Inflammatory macrophage treated with lipopolysaccharide for 1 hour (primary cell): ENCODE results near the gene CEACAM5.

Experiments
- DNase-seq, 2 donors: peaks; one replicate each; pipeline ENCODE4 v3.0.0-alpha.2; 2020 to 2022

Gene CEACAM5

GRCh38 chr19:41708481-41708880, at the start of gene CEACAM5:
TSS of gene CEACAM5 (plus strand) at chr19:41708626. CDS start at chr19:41708732, 106 bp downstream.
- no peak for DNase-seq

DNA sequence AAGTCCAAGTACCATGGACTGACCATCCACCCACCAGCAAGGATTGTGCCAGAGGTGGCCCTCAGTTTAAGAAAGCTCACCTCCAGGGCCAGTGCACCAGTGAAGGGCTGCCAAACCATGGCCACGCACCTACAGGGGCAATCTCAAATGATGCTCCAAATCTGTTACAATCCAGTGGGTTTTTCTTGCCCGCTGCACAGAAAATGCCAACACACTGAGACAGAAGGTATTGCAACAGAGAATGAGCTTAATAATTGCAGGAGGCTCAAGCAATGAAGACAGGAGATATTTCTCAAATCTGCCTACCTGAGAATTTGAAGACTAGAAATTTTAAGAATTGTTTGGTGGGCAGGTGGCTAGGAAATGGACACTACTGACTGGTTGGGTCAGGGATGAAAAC, 42.4 kb upstream of the CEACAM5 start:
- no peak for DNase-seq

GRCh38 chr19:41668315-41668714, 40.1 kb upstream of the CEACAM5 start:
- DNase-seq: no peak

GRCh38 chr19:41670755-41671154, 37.7 kb upstream of the CEACAM5 start:
- DNase-seq: no peak

DNA sequence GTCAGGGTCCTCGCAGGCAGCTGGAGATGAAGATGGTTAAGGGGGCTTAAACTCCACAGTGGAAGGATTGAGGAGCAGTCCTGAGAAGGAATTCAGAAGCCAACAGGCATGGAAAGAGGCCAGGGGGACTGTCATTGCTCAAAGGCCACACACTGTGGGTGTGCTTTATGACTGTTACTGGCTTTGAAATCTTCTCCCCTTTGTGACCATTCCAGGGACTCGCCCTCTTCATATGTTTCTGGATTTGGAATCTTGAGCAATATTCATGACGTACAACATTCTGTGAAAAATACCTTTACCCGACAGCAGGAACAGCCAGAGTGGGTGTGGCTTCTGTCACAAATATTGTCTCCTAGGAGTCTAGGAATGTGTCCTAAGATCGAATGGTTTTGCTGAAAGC, 36.9 kb upstream of the CEACAM5 start:
- no peak for DNase-seq

DNA sequence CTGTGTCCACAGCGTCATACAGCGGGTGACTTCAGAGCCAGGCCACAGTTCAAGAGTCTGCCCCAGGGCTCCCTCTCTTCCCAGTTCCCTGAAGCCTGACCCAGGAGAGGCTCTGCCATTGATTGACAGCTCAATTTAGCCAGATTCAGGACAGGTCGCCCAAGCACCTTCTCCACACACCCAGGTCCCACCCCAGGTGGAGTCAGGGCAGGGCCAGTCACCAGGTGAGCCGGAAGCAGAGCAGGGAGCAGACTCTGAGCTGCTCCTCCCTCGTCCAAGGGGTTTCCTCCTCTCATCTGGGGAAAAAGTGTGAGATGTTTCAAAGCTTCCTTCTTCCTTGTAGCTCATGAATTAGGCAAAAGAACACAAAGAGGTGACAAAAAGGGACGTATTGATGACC, 26.0 kb upstream of the CEACAM5 start:
- DNase-seq: no peak

GRCh38 chr19:41687419-41687818, 21.0 kb upstream of the CEACAM5 start:
- no peak for DNase-seq

DNA sequence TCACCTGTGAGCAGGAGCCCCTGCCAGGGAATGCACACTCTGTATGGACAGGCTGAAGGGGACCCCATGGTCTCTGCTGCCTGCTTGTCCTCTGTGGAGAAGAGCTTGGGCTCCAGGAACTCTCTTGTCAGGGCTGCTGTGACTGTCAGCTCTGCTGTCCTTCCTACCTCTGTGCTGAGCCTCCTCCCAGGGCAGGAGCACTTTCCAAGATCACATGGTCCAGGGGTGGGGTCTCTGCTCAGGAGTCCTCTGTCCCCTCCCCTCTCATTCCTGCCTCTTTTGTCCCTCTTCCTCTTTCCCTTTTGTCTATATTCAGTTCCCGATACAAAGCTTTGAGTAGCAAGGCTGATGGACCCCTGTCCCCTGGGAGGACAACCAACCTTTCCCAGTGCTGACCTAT, 20.3 kb upstream of the CEACAM5 start, which contains the start of gene CEACAM7:
CEACAM7 (minus strand) TSS at position 173 of the 400 bp plus-strand sequence; CDS start at position 68, 105 bp downstream.
- DNase-seq: no peak

DNA sequence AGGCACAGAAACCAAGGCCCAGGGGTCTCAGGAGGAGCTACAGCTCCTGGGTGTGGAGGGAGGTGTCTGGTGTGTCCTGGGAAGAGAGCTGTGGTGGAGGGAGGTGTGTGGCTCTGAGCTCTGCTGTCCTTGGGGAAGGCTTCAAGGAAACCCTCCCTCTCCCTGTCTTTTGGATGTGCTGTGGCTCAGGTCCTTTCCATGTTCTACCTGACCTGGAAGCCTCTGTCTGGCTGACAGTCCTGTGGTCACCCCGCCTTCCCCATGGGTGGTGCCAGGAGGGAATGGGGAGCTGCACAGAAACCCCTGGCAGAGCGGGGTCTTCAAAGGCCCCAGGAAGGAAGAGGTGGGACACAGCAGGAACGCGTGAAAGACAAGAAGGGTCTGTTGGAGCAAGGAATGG, 19.7 kb upstream of the CEACAM5 start:
- no peak for DNase-seq

DNA sequence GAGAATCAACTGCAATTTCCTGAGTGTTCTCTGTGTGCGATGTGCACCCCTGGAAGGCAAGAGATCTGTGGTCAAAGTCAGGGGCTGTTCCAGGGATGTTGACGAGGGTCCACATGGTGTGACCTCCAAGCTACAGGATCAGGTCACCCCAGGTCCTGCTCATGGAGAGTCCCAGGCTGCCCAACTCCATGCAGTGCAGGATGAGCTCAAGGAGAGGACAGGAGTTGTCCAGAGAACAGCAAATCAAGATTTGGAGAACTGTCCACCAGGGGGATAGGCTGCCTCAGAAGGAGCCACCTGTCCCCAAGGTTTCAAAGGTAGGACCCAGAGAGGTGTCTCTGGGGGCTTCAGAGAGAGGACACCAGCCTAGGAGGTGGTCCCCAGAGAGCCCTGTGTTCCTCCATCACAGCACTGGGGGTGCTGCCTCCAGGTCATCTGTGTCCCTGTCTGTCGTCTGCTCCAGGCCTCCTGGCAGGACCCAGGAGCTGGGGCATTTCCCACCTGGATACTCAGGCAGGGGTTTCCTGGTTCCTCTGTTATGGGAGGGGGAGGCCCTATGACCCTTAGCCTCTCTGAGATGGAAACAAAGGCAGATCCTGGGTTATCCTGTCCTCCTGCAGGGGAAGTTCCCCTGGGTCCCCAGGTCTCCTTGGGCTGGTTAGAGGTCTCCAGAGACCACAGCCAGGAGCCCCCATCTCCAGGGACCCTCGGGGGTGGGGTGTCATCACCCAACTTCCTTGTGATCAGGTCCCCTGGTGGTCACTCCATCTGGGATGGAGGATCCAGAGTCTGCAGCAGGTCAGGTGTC, 18.2 kb upstream of the CEACAM5 start:
- DNase-seq: no peak

DNA sequence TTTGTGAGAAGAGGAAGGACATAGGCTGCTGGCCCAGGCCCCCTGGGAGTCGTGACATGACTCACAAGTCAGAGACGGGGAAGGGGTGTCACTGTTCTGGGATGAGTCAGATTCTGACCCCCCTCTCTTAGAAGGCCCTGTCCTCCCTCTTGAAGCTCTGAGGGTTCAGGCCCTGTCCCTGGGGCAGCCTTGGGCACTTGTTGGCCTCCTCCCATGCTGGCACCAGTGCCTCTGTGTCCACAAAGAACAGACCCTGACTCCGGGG, 17.7 kb upstream of the CEACAM5 start:
- DNase-seq: no peak

- DNase-seq: peak in 1 of 2 donors; percentile 61
These were observed 17.0 kb upstream of the CEACAM5 start for GRCh38 chr19:41691268-41691970.

DNA sequence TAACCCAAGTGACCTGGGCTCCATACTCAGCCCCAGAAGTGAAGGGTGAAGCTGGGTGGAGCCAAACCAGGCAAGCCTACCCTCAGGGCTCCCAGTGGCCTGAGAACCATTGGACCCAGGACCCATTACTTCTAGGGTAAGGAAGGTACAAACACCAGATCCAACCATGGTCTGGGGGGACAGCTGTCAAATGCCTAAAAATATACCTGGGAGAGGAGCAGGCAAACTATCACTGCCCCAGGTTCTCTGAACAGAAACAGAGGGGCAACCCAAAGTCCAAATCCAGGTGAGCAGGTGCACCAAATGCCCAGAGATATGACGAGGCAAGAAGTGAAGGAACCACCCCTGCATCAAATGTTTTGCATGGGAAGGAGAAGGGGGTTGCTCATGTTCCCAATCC, 14.2 kb upstream of the CEACAM5 start:
- DNase-seq: no peak

DNA sequence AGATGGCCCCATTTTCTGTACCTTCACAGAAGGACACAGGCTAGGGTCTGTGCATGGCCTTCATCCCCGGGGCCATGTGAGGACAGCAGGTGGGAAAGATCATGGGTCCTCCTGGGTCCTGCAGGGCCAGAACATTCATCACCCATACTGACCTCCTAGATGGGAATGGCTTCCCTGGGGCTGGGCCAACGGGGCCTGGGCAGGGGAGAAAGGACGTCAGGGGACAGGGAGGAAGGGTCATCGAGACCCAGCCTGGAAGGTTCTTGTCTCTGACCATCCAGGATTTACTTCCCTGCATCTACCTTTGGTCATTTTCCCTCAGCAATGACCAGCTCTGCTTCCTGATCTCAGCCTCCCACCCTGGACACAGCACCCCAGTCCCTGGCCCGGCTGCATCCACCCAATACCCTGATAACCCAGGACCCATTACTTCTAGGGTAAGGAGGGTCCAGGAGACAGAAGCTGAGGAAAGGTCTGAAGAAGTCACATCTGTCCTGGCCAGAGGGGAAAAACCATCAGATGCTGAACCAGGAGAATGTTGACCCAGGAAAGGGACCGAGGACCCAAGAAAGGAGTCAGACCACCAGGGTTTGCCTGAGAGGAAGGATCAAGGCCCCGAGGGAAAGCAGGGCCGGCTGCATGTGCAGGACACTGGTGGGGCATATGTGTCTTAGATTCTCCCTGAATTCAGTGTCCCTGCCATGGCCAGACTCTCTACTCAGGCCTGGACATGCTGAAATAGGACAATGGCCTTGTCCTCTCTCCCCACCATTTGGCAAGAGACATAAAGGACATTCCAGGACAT, 13.4 kb upstream of the CEACAM5 start:
- DNase-seq: no peak

DNA sequence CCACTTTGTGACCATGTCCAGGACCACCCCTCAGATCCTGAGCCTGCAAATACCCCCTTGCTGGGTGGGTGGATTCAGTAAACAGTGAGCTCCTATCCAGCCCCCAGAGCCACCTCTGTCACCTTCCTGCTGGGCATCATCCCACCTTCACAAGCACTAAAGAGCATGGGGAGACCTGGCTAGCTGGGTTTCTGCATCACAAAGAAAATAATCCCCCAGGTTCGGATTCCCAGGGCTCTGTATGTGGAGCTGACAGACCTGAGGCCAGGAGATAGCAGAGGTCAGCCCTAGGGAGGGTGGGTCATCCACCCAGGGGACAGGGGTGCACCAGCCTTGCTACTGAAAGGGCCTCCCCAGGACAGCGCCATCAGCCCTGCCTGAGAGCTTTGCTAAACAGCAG, 12.7 kb upstream of the CEACAM5 start:
- no peak for DNase-seq

DNA sequence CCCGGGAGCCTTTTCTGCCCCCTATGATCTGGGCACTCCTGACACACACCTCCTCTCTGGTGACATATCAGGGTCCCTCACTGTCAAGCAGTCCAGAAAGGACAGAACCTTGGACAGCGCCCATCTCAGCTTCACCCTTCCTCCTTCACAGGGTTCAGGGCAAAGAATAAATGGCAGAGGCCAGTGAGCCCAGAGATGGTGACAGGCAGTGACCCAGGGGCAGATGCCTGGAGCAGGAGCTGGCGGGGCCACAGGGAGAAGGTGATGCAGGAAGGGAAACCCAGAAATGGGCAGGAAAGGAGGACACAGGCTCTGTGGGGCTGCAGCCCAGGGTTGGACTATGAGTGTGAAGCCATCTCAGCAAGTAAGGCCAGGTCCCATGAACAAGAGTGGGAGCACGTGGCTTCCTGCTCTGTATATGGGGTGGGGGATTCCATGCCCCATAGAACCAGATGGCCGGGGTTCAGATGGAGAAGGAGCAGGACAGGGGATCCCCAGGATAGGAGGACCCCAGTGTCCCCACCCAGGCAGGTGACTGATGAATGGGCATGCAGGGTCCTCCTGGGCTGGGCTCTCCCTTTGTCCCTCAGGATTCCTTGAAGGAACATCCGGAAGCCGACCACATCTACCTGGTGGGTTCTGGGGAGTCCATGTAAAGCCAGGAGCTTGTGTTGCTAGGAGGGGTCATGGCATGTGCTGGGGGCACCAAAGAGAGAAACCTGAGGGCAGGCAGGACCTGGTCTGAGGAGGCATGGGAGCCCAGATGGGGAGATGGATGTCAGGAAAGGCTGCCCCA, 11.8 kb upstream of the CEACAM5 start:
- peak in 1 of 2 donors; percentile 29 for DNase-seq

DNA sequence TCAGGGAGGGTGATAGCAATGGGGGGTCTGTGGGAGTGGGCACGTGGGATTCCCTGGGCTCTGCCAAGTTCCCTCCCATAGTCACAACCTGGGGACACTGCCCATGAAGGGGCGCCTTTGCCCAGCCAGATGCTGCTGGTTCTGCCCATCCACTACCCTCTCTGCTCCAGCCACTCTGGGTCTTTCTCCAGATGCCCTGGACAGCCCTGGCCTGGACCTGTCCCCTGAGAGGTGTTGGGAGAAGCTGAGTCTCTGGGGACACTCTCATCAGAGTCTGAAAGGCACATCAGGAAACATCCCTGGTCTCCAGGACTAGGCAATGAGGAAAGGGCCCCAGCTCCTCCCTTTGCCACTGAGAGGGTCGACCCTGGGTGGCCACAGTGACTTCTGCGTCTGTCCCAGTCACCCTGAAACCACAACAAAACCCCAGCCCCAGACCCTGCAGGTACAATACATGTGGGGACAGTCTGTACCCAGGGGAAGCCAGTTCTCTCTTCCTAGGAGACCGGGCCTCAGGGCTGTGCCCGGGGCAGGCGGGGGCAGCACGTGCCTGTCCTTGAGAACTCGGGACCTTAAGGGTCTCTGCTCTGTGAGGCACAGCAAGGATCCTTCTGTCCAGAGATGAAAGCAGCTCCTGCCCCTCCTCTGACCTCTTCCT, 11.1 kb upstream of the CEACAM5 start:
- no peak for DNase-seq

DNA sequence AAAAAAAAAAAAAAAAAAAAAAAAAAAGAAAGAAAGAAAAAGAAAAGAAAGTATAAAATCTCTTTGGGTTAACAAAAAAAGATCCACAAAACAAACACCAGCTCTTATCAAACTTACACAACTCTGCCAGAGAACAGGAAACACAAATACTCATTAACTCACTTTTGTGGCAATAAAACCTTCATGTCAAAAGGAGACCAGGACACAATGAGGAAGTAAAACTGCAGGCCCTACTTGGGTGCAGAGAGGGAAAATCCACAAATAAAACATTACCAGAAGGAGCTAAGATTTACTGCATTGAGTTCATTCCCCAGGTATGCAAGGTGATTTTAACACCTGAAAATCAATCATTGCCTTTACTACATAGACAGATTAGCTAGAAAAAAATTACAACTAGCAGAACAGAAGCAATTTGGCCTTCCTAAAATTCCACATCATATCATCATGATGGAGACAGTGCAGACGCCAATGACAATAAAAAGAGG, 9.6 kb upstream of the CEACAM5 start:
- DNase-seq: peak; percentile 32 to 34

DNA sequence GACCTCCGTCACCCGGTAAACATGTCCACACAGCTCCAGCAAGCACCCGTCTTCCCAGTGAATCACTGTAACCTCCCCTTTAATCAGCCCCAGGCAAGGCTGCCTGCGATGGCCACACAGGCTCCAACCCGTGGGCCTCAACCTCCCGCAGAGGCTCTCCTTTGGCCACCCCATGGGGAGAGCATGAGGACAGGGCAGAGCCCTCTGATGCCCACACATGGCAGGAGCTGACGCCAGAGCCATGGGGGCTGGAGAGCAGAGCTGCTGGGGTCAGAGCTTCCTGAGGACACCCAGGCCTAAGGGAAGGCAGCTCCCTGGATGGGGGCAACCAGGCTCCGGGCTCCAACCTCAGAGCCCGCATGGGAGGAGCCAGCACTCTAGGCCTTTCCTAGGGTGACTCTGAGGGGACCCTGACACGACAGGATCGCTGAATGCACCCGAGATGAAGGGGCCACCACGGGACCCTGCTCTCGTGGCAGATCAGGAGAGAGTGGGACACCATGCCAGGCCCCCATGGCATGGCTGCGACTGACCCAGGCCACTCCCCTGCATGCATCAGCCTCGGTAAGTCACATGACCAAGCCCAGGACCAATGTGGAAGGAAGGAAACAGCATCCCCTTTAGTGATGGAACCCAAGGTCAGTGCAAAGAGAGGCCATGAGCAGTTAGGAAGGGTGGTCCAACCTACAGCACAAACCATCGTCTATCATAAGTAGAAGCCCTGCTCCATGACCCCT, 9.0 kb upstream of the CEACAM5 start:
- DNase-seq: no peak

DNA sequence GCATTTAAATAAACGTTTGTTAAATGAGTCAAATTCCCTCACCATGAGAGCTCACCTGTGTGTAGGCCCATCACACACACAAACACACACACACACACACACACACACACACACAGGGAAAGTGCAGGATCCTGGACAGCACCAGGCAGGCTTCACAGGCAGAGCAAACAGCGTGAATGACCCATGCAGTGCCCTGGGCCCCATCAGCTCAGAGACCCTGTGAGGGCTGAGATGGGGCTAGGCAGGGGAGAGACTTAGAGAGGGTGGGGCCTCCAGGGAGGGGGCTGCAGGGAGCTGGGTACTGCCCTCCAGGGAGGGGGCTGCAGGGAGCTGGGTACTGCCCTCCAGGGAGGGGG, 8.5 kb upstream of the CEACAM5 start:
- no peak for DNase-seq

GRCh38 chr19:41700381-41701195, 7.8 kb upstream of the CEACAM5 start:
- DNase-seq: no peak
